Aorta (tissue), 5 donors: ENCODE measurements around the gene DAB2IP. TPM values are rescaled to one million over a fixed set of nuclear protein-coding genes. Genes with fewer than 3 reads are reported as not detected.
"Not testable (repeated sequence)": the region's sequence is repeated elsewhere in the genome, so short reads cannot be mapped to it uniquely, and the experiment has no call there.

ENCODE experiments used
- ATAC-seq: fragments of 200-7000 bp; cut with Tn5 transposase; one replicate; pipeline ENCODE4 v1.9.1; 2022; ENCODE audit warnings: moderate library complexity; ENCODE audit not compliant: low FRiP score
- DNase-seq, 2 donors: peaks; one replicate each; pipeline ENCODE4 v3.0.0-alpha.2; 2020
- H3K27ac ChIP-seq, 2 donors: one replicate each; pipeline ENCODE4 v1.5.1; 2013; ENCODE audit warnings: low read length in 2 of 2, mild to moderate bottlenecking in 2 of 2, moderate library complexity in 2 of 2, control low read depth in 1 of 2, inconsistent platforms in 1 of 2, low read depth in 1 of 2
- H3K27me3 ChIP-seq, 2 donors: one replicate each; pipeline ENCODE4 v1.6.1; 2013; ENCODE audit warnings: control low read depth in 1 of 2, low read length in 1 of 2, mild to moderate bottlenecking in 1 of 2, moderate library complexity in 1 of 2; ENCODE audit not compliant: insufficient read depth in 2 of 2, control insufficient read depth in 1 of 2
- H3K36me3 ChIP-seq, 2 donors: one replicate each; pipeline ENCODE4 v1.6.1; 2013; ENCODE audit warnings: control low read depth in 1 of 2, low read length in 1 of 2, mild to moderate bottlenecking in 1 of 2; ENCODE audit not compliant: insufficient read depth in 2 of 2, control insufficient read depth in 1 of 2
- H3K4me1 ChIP-seq, 2 donors: one replicate each; pipeline ENCODE4 v1.6.1; 2013; ENCODE audit warnings: low read length in 2 of 2, control low read depth in 1 of 2, mild to moderate bottlenecking in 1 of 2, moderate library complexity in 1 of 2; ENCODE audit not compliant: insufficient read depth in 2 of 2, control insufficient read depth in 1 of 2
- H3K4me3 ChIP-seq, 2 donors: one replicate each; pipeline ENCODE4 v1.5.1; 2013; ENCODE audit warnings: low read length in 2 of 2, control low read depth in 1 of 2, mild to moderate bottlenecking in 1 of 2
- H3K9me3 ChIP-seq: one replicate; pipeline ENCODE4 v1.6.1; 2013; ENCODE audit warnings: mild to moderate bottlenecking, low read length; ENCODE audit not compliant: control insufficient read depth
- WGBS, 2 donors: extraction: QIAGEN DNeasy Blood & Tissue Kit; methylation state at CpG; one replicate each; pipeline ENCODE4 v1.1.7; 2013; 5-methylcytosine and 5-hydroxymethylcytosine counted together
- intact Hi-C, 2 donors: fragments of 100-400 bp; cut with DNase I; formaldehyde crosslinking; loops; one replicate each; pipeline versions ENCODE4 v1.14.2 to v1.15.0; 2022
- polyA plus RNA-seq, 2 donors: library from polyadenylated mRNA; stranded (reverse); fragments of 200-250 nt; gene quantifications; one replicate each; pipeline ENCODE4 v1.2.3, GENCODE V29; 2013
- total RNA-seq, 2 donors: library from RNA; stranded (reverse); fragmentation: NEBNext Ultra II Directional; extraction: Animal tissue kit (Norgen Biotek cat#: 25700); gene quantifications; one replicate each; pipeline ENCODE4 v1.2.1, GENCODE V29; 2021
- donor health status: healthy with polysubstance abuse.
- donor health status: Bipolar disorder and iron deficiency.
- donor health status: DM: no; HTN: no; CAD: no.
- donor health status: DM: no; HTN: no; CAD: no.
- donor health status: DM: yes; HTN: yes; CAD: no.

DAB2IP gene
- total and polyA plus RNA-seq, 4 donors, result 12.0 to 75.4 (median 51.4) TPM

DNA sequence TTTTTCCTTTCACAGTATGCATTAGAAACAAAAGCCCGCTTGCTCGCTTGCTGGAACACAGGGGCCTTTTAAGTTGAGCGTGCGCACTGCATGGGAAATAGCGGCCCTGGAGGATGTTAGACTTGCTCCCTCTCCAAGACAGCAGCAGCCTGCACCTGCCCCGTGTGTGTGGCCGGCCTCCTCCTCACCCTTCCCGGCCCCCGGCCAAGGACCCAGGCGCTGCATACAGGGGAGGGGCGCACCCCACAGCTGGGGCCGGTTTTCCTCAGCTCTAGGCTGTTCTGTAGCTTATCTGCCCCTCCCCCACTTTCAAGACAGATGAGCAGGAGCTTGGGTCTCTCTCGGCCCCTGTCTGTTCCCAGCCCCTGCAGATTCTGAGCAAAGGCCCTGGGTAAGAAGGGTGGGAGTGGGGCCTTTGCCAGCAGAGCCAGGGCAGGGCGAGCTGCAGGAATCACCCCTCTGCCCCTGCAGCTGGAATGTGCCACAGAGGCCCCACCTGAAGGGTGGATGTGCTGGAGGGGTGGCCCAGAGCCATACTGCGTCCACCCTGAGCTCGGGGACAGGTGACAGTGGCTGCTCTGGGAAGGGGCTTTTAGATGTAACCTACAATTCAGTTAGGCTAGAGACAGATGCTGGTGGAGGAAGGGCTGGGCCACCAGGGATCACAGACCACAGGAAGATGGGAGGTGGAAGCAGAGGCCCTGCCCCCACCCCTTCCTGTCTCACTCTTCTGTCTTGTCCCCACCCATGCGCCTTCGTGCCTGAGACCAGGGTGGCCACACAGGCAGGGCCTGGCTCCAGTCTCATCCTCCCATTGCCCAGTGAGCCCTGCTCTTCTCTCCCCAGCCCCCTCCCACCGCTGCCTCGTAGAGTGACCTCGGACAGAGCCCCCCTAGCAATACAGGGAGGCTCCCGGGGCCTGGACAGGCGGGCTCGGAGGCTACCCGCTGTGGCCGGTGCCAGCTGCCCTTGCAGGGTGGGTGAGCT, 132.4 kb downstream of the DAB2IP start:
- peaks cover 0 to 16% of the 10 kb centered on the region in 2 donors for H3K36me3 ChIP-seq
- no peak overlapping the region for H3K27ac ChIP-seq
- intact Hi-C loops, result no loop called here
- H3K4me3 ChIP-seq, result no peak overlapping the region
- DNase-seq (peak; percentile 45 to 78), ATAC-seq (peak; percentile 16)
- no peaks in the 10 kb centered on the region for H3K9me3 ChIP-seq
- no peaks in the 10 kb centered on the region for H3K27me3 ChIP-seq
- 79 to 82% methylated on average over 22 to 26 of the region's 26 CpGs for WGBS, 2 donors
- no peaks in the 10 kb centered on the region for H3K4me1 ChIP-seq

DNA sequence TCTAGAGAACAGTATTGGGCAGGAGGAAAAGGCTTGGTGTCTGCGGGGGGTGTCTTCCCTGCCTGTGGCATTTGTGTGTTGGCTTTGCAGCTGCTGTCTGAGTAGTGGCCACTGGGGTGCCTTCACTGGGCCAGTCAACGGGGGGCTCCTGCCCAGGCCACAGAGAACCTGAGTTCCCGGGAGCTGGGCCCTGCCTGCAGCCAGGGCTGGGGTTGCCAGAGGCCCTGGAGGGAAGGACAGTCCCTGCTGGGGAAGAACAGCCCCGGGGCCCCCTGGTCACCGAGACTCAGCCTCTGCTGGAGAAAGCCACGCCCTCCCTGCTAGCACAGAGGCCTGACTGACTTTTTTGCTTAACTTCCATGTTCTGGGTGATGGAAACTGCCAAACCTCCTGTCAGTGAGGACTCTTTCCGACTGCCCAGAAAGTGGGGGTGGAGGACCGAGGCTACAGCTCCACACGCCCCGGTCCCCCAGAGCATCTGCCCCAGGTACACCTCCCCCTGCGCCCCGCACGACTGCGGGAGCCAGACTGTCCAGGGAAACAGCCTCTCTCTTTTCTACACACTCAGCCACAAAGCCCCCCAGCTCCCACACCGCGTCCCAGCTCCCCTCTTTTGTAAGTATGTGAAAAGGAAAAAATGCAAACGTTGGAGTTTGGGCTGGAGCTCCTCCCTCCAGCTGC, 133.4 kb downstream of the DAB2IP start:
- no peaks in the 10 kb centered on the region for H3K9me3 ChIP-seq
- DNase-seq, result peak in 1 of 2 donors; percentile 67
- H3K4me3 ChIP-seq, result no peak overlapping the region
- no peaks in the 10 kb centered on the region for H3K27me3 ChIP-seq
- WGBS, 2 donors, result 68 to 74% methylated on average over 17 of the region's 17 CpGs
- no peak for ATAC-seq
- no peaks in the 10 kb centered on the region for H3K4me1 ChIP-seq
- intact Hi-C loops, result no loop called here
- H3K27ac ChIP-seq, result no peak overlapping the region
- peaks cover 0 to 16% of the 10 kb centered on the region in 2 donors for H3K36me3 ChIP-seq

- Histone ChIP-seq H3K36me3 (peaks cover 0 to 13% of the 10 kb centered on the region in 2 donors), H3K4me3 (no peak overlapping the region), H3K27ac (no peak overlapping the region), H3K4me1 (no peaks in the 10 kb centered on the region), H3K9me3 (no peaks in the 10 kb centered on the region), H3K27me3 (no peaks in the 10 kb centered on the region)
- DNase-seq (peak in 1 of 2 donors; percentile 39), ATAC-seq (no peak)
- WGBS, 2 donors, result 79 to 83% methylated on average over 11 of the region's 11 CpGs
- intact Hi-C loops, result no loop called here
Observed at GRCh38 chr9:121785673-121786542, 134.5 kb downstream of the DAB2IP start.

GRCh38 chr9:121786543-121786948, 135.1 kb downstream of the DAB2IP start:
- DNase-seq (peak in 1 of 2 donors; percentile 35), ATAC-seq (no peak)
- Histone ChIP-seq H3K4me1 (no peaks in the 10 kb centered on the region), H3K27me3 (no peaks in the 10 kb centered on the region), H3K27ac (no peak overlapping the region), H3K36me3 (peaks cover 0 to 9% of the 10 kb centered on the region in 2 donors), H3K9me3 (no peaks in the 10 kb centered on the region), H3K4me3 (no peak overlapping the region)
- 88 to 91% methylated on average over 5 of the region's 5 CpGs for WGBS, 2 donors
- intact Hi-C loops, result no loop called here

GRCh38 chr9:121786998-121787422, 135.6 kb downstream of the DAB2IP start:
- Histone ChIP-seq H3K4me3 (no peak overlapping the region), H3K9me3 (no peaks in the 10 kb centered on the region), H3K4me1 (no peaks in the 10 kb centered on the region), H3K27me3 (no peaks in the 10 kb centered on the region), H3K27ac (no peak overlapping the region), H3K36me3 (peaks cover 0 to 5% of the 10 kb centered on the region in 2 donors)
- ATAC-seq (no peak), DNase-seq (peak in 1 of 2 donors; percentile 57)
- intact Hi-C loops, result no loop called here
- 77 to 86% methylated on average over 8 of the region's 8 CpGs for WGBS, 2 donors

- DNase-seq (peak in 1 of 2 donors; percentile 38), ATAC-seq (no peak)
- Histone ChIP-seq H3K4me3 (no peak overlapping the region), H3K9me3 (no peaks in the 10 kb centered on the region), H3K36me3 (peaks cover 0 to 2% of the 10 kb centered on the region in 2 donors), H3K27me3 (no peaks in the 10 kb centered on the region), H3K4me1 (no peaks in the 10 kb centered on the region), H3K27ac (no peak overlapping the region)
- intact Hi-C loops, result no loop called here
- WGBS, 2 donors, result 88 to 93% methylated on average over 15 of the region's 15 CpGs
Observed at GRCh38 chr9:121788686-121789366, 137.4 kb downstream of the DAB2IP start.

DNA sequence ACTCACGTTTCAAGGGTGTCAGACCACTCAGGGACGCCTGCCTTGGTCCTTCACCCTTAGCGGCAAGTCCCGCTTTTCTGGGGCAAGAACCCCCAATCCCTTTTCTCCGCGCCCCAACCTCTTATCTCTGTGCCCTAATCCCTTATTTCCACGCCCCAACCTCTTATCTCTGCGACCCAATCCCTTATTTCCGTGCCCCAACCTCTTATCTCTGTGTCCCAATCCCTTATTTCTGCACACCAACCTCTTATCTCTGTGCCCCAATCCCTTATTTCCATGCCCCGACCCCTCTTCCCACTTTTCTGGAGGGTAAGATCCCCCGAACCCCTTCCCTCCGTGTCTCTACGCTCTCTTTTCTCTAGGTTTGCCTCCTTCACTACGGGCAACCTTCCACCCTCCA, 139.4 kb downstream of the DAB2IP start:
- ATAC-seq, result no peak
- whole genome bisulfite sequencing, 2 donors, result 75 to 92% methylated on average over 9 to 14 of the region's 14 CpGs
- no peak for DNase-seq
- H3K4me1 ChIP-seq, result no peaks in the 10 kb centered on the region
- no peaks in the 10 kb centered on the region for H3K9me3 ChIP-seq
- H3K27ac ChIP-seq, result no peak overlapping the region
- no peak overlapping the region for H3K4me3 ChIP-seq
- intact Hi-C loops, result no loop called here
- no peaks in the 10 kb centered on the region for H3K36me3 ChIP-seq
- no peaks in the 10 kb centered on the region for H3K27me3 ChIP-seq

GRCh38 chr9:121792476-121792875, 141.0 kb downstream of the DAB2IP start:
- ATAC-seq, H3K27ac ChIP-seq, H3K27me3 ChIP-seq, H3K4me1 ChIP-seq, H3K36me3 ChIP-seq, intact Hi-C loops, H3K9me3 ChIP-seq, H3K4me3 ChIP-seq: not testable (repeated sequence)
- DNase-seq, result peak in 1 of 2 donors; percentile 57
- WGBS, 2 donors, result 89 to 91% methylated on average over 10 of the region's 10 CpGs
